ENCODE measurements around the gene SLC4A4.

Gene SLC4A4

DNA sequence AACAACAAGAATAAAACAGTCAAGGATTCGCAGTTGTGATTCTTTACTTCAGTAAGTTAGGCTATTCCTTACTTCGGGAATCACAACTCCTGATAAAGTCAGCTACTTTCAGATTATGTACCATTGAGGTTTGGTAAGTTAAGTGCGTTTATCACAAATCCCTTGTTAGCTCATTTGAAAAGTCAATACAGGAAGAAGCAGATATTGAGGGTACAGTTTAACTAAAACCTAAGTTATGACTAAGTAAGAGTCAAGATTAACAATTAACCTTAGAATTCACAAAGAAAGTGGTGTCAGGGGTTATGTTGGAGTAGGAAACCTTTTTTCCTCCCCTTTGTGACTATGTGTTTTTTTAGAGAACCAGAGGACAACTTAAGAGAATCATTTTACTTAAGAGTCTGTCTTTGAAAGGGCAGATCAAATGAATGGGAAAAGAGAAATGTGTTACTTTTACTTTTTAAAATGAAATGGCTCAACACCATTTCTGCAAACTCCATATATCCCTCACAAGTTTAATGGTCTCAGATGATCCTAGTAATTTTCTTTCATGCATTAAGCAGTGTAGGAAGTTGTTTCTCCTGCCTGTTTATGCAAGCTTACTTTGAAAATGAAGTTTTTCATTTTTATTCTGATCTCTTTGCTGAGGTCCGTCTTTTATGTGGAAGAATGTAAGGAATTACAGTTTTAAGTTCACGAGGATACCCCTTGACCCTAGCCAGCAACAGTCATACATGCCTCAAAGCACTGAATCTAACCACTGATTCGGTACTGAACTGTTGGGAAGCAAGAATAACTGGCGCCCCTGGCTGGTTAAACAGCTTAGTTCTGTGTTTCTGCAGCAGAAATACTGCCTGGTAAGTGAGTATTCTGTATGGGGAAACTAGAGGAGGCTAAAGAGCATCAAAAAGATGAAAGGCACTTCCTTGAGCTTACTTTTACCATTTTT is 211.7 kb downstream of the SLC4A4 start:
- DNase-seq = peak; percentile 60

DNA sequence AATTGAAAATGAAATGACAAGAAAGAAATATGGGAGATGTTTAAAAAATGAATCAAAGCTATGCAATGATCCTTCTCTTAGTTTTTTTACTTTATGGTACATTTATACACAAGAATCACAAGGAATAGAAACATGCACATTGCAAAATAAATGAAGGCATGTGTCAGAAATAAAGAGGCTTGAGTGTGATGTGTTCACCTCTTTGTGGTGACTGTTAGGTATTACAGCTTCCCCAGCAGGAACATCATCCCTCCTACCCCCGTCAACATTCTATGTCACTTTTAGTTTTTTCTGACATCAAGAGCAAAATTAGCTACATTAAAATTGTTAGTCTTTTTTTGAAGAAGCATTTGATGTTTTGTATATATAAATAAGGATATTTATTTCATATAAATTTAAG is 214.8 kb downstream of the SLC4A4 start:
- DNase-seq = no peak

DNA sequence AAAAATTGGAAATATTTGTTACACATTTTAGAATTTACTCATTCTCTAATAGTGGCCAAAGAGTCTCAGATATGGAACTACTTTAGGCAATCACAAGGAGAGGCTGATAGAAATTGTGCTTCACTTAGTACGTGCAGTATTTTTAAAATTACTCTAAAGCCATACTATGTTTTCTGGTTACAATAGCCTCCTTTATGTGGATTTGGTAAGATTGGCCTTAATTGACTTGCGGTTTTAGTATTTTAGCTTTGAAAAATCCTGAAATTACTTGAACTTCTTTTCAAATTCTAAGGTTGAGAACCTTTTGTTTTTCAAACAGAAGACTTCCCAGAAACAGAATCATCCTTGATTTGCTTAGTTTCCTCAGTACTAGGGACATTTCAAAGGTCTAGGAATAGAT is 215.2 kb downstream of the SLC4A4 start:
- no peak for DNase-seq

DNA sequence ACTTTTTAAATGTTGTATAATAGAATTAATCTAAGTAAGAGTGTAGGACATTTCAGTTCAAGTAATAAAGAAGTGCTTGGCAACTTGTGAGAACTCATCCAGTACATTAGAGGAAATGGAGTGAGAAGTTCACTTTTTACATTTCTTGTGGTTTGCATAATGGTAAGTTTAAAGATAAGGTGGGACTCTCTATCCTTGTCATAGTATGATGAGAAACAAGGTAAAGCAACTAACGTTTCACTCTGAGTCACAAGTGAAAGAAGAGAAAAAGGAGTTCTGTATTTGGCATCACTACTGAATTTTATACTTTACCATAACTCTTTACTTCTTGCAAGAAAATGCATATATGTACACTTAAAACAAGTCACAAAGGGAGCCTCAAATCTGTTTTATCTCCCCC is 219.4 kb downstream of the SLC4A4 start:
- DNase-seq = no peak

DNA sequence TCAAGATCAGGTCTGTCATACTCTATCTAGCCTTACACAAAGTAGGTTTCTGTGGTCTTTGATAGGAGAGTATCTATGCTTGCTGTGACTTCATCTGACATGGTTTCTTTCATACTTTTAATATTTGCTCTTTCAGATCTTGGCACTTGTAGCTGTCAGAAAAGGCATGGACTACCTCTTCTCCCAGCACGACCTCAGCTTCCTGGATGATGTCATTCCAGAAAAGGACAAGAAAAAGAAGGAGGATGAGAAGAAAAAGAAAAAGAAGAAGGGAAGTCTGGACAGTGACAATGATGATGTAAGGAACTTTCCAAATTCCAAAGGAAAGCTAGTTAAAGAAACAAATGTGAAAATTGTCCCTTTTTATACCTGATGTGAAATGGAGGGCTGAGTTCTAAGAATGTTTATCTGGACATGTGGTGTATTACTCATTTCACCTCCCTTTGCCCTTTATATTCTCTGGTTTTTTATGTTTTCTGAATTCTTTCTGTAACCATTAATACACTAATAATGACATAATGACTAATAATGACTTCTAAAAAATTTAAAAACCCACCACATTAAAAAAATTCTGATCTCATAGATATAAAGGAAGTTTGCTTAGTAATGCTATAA is 221.2 kb downstream of the SLC4A4 start:
- DNase-seq = no peak

DNA sequence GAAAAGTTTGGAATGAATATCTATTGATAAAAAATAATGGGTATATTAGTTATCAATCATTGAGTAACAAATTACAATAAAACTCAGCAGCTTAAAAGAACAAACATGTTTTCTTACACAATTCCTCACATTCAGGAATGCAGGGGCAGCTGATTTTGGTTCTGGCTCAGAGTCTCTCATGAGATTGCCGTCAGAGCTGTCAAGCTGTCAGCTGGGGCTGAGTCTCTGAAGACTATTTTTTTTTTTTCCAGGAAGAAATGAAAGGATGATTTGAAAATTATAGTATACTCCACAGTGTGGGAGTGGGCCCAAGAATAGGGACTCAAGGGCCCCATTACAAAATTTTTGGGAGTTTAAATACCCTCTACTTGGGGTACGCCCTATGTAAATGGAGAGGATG is 226.0 kb downstream of the SLC4A4 start:
- DNase-seq = no peak

DNA sequence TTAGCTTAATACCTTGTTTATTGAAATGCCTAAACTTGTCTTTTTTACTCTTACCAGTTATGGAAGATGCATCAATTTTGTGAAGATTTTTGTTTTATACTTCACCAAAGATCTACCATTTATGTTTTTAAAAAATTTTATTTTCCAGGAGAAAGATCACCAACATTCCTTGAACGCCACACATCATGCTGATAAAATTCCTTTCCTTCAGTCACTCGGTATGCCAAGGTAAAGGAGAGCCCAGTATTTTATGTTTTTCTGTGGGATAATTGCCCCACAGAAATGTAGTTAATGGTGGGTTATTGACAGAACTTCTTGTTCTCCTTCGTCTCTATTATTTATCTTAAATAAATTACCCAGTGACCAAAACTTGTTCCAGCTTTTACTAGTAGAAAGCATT is 228.0 kb downstream of the SLC4A4 start:
- no peak for DNase-seq

DNA sequence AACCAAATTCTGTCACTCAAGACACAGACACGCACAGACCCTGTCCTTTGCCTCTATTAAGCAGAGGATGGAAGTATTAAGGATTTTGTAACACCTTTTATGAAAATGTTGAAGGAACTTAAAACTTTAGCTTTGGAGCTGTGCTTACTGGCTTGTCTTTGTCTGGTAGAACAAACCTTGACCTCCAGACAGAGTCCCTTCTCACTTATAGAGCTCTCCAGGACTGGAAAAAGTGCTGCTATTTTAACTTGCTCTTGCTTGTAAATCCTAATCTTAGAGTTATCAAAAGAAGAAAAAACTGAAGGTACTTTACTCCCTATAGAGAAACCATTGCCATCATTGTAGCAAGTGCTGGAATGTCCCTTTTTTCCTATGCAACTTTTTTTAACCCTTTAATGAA is 229.3 kb downstream of the SLC4A4 start:
- no peak for DNase-seq

DNA sequence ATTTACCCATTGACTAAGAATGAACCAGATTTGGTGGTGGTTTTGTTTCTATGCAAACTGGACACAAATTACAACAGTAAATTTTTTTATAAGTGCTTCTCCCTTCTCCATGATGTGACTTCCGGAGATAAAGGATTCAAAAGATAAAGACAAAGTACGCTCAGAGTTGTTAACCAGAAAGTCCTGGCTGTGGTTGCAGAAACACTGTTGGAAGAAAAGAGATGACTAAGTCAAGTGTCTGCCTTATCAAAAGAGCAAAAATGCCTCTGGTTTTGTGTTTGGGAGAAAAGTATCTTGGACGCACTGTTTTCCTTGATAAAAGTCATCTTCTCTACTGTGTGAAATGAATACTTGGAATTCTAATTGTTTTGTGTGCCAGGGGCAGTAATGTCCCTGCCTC is 231.7 kb downstream of the SLC4A4 start:
- no peak for DNase-seq

DNA sequence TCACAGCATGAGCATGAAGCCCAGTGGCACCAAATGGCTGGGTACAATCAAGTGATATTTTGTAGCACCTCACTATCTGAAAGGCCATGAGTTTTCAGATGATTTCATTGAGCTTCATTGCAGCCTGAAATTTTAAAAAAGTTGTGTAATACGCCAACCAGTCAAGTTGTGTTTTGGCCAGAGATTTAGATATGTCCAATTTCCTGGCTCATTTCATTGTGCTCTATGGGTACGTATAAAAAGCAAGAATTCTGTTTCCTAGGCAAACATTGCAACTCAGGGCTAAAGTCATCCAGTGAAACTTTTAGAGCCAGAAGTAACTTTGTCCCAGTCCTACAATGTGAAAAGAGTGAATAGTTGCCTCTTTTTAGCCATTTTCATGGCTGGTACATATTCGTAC is 232.5 kb downstream of the SLC4A4 start:
- DNase-seq = no peak

DNA sequence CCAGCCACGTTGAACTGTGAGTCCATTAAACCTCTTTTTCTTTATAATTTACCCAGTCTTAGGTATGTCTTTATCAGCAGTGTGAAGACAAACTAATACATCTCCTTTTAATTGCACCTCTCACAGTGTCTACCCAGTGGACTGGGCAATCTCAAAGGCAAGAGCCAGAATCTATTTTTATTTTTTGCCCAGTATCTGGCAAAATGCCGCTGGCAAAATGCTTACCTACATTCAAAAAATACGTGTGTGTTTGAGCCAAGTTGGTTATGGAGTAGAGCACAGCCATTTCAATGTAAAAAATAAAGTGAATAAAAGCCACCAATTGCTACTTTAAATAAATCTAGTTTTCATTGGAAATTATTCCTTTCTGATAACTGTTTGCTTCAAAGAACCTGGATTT is 245.2 kb downstream of the SLC4A4 start:
- DNase-seq = no peak

DNA sequence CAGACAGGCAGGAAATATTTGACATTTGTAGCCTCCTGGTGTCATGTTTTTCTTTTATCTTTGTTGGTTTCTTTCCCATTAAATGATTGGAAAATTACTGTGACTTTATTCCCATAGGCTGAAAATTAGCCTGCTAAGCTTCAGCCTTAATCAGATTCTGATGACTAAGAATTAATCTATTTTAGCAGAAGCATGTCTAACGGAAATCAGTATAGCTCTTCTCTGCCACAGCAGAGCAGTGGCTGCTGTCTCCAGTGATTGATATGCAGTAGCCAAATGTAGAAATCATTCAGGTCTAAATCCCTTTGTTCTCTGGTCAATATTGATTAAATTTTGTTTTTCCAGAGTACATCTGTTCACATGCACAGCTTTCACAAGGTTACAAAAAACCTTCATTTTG is 245.8 kb downstream of the SLC4A4 start:
- no peak for DNase-seq

DNA sequence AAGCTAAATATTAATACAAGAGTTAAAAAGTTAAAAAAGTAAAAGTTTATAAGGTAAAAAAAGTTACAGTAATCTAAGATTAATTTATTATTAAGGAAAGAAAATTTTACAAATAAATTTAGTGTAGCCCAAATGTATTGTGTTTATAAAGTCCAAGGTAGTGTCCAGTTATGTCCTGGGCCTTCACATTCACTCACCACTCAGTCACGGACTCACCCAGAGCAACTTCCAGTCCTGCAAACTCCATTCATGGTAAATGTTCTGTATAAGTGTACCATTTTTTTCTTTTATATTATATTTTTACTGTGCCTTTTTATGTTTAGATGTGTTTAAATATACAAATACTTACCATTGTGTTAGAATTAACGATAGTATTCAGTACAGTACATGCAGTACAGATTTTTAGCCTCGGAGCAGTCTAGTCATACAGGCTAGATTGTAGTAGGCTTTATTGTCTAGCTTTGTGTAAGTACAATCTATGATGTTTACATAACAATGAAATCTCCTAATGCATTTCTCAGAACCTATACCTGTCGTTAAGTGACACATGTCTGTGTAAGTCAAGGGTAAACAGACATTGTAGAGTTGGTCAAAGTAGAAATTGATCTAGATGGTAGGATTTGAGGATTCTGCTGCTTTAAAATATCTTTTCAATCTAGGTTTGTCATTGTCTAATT is 247.4 kb downstream of the SLC4A4 start:
- DNase-seq = no peak

DNA sequence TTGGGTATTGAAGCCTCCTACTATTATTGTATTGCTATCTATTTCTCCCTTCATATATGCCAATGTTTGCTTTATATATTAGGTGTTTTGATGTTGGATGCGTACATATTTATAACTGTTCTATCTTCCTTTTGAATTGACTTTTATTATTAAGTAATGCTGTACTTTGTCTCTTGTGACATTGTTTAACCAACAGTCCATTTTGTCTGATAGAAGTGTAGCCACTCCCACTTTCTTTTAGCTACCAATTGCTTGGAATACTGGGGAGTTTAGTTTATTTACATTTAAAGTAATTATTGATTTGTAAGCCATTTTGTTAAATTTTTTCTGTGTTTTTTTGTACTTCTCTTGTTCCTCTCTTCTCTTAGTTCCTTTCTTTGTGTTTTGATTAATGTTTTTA is 249.2 kb downstream of the SLC4A4 start:
- DNase-seq = no peak

DNA sequence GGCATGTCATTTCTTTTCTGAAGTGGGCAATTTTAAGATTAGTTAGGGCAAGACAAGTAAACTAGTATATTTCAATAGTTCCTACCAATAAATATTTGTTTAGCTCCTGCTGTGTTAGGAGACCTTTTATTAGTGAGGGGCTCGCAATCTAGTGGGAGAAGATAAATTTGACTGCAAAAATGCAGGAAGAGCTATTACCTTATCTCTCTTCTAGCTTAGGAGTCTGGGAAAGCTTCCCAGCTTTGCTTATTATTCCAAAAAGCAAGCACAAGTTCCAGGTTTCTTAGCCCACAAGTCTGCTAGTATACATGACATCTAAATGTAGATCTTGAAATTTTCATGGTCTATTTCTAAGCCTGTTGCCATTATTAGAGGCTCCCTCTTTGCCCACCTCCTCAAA is 254.0 kb downstream of the SLC4A4 start:
- no peak for DNase-seq

DNA sequence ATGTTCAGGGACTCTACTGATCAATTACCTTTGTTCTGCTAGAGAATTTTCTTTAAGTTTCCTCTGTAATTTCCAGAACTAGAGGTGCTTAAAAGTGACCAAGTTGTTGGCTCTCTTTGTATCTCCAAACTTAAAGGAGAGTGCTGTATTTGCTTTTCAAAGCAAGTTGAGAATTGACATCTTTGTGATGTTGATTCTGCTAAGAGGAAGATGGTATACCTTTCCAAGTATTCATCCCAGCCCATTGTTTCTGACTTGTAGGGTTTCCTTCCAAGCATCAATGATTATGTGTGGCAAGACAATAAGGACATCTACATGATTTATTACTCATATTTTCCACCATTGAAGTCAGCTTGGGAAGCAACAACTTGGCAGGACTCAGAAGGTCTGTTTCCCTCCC is 254.5 kb downstream of the SLC4A4 start:
- DNase-seq = no peak

DNA sequence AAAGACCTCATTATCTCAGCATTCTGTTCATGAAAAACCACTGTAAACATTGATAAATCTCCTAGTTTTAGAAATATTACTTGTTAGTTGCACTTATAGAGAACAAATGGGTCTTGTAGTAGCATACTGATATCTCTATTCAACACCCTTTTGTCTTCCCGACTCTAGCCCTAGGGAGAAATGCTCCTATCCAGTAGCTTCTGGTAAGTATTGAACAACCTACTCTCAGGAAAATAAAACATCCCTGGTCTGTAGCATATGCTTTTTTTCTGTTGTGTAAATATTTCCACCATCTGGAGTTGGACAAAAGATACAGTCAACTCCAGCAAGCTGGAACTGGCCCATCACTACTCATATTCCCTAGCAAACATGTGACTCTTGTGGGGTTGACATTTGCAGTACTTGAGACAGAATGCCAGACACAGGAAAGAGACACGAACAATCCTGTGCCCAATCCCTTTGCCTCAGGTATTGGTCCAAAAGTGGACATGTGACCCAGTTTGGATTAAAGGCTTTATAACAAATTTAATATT is 256.8 kb downstream of the SLC4A4 start:
- DNase-seq = no peak

DNA sequence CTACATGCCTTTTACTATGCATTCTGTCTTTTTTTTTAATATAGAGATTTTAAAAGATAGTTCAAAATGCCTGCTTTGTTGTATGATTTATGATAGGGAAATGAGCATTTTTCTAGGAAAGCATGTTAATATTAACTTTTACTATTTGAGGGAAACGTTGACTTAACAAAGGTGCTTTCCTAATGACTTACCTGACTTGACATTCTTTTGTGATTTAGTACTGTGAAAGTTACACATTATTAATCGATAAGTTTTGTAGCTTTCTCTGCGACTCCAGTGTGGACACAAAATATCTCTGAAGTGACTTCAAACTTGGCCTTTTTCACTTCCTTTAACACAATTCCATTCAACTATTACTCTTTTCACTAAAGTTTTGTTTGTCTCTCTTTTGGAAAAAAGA is 260.8 kb downstream of the SLC4A4 start:
- no peak for DNase-seq

DNA sequence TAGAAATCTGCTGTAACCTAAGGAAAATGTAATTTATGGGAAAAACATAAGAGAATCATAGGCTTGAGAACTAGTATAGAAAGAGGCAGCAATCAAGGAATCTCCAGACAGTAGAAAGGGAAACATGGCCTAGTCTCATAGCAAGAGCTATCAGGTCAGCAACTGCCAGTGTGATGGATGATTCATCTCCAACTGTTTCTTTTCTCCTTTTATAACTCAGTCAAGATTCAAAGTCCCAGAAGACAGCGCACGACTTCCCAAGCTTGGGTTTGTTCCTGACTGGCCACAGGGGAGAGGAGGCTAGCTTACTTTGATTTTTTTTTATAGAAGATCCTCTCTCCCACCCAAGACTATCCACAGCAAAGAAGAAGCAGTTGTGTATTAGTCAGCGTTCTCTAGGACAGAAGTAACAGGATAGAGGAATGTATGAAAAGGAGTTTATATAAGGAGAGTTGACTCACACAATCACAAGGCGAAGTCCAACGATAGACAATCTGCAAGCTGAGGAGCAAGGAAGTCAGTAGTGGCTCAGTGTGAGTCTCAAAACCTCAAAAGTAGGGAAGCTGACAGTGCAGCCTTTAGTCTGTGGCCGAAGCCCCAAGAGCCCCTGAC is 263.6 kb downstream of the SLC4A4 start:
- DNase-seq = no peak

DNA sequence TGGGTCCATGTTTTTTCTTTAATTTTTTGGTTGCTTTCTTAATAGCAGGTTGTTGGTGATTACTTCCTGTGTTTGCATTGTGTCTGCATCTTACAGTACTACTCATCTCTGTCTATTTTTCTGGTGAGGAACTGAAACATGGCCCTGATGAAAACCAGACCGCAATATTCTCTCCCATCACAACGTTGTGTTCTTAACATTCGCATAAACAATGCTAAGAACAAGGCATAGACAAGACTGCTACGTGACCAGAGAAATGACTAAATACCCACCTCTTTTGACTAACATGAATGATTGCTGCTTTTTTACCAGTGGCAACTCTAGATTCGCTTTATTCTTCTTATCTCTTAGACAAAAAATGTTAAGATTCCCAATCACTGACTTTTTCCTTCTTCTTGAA is 266.0 kb downstream of the SLC4A4 start:
- no peak for DNase-seq

DNA sequence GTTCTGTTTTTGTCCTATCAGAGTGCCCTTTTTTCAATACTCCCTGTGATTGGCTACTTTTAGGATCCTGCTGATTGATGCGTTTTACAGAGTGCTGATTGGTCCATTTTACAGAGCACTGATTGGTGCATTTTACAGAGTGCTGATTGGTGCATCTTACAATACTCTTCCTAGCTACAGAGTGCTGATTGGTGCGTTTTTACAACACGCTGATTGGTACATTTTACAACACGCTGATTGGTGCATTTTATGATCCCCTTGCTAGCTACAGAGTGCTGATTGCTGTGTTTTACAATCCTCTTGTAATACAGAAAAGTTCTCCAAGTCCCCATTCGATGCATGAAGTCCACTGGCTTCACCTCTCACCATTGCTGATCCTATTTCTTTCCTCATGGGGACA is 268.3 kb downstream of the SLC4A4 start:
- DNase-seq = no peak

DNA sequence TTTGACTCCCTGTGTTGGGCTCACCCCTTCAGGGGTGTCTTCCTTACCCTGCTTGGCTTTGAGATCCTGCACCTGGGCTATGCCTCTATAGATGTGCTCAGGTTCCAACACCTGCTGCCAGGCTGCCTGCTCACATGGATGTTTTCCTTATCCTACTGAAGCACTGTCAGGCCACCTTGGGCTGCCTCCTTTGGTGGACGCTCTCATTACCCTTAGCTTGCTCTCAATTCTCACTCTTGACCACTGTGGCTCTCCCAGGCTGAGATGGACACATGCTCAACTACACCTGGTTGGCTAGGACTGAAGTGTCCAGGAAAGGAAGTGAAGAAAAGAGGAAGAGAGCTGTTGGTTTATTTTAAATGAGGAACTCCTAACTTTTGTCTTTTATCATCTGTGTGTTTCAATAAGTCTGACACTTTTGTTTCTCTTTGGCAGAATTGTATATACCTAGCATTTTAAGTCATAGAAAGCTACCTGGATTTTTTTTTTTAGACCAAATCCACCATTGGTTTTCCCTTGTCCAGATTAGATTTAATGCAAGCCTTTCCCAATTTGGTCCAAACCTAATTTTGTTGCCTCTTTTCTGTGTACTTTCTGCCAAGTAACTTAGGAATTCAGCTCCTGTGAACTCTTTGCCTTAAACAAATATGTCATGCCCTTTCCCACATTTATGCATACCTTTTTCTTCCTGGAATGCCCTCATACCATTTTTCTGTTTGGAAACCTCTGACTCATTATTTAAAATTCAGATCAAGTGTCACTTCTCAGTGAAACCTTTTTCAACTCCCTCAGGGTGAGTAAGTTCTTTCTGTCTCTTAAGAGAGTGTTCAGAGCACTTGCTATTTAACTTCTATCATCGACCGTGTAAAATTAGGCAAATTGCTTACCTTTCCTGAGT is 269.2 kb downstream of the SLC4A4 start:
- DNase-seq = no peak

Measured in islet precursor cell (in vitro differentiated cells).